ENCODE data around the gene SNX5. TPM values are rescaled to one million over a fixed set of nuclear protein-coding genes. Genes with fewer than 3 reads are reported as not detected.

Gene SNX5
- total RNA-seq, result 106 and 109 TPM in 2 replicates
- long read RNA-seq, transcript SNX5-214 (13 exons, 2,025 nt), result minor isoform, 8 of 192 reads
- long read RNA-seq, transcript SNX5-201 (13 exons, 2,270 nt), result minor isoform, 48 of 192 reads
- long read RNA-seq, transcript SNX5-202 (14 exons, 2,288 nt), result major isoform, 92 of 192 reads
- long read RNA-seq, partial matches to known transcripts, result 19 of 192 reads
- long read RNA-seq, other reads (novel, unspliced or antisense), result 24 of 192 reads

GRCh38 chr20:17968366-17969277 is at the start of gene SNX5, which contains the start of gene MGME1:
Gene SNX5, minus strand, starts transcription at chr20:17968794. Its CDS starts 369 bp downstream, at chr20:17968425.
Gene MGME1, plus strand, starts transcription at chr20:17969018. Its CDS starts 842 bp downstream, at chr20:17969860.
- peaks cover 65% of the 10 kb centered on the region for H3K4me1 Mint-ChIP-seq (ENCODE audit: low read depth)
- H3K27me3 Mint-ChIP-seq, result no peaks in the 10 kb centered on the region

GRCh38 chr20:18018100-18018499 is 49.5 kb upstream of the SNX5 start:
- Mint-ChIP-seq H3K4me1 (ENCODE audit: low read depth) (no peaks in the 10 kb centered on the region), H3K27ac (no peak overlapping the region), H3K9me3 (ENCODE audit: low read depth) (no peaks in the 10 kb centered on the region), H3K36me3 (ENCODE audit: insufficient read depth) (peaks cover 4% of the 10 kb centered on the region), H3K4me3 (ENCODE audit: low read depth) (no peak overlapping the region), H3K27me3 (no peaks in the 10 kb centered on the region)
- no peak for DNase-seq (ENCODE audit: low spot score, unreplicated experiment)
- TF ChIP-seq CTCF (IDR thresholded peaks at IDR 0.05; ENCODE audit: unreplicated experiment), result no peak

More at GRCh38 chr20:17968366-17969277, at the start of gene SNX5, which contains the start of gene MGME1:
- no peak for TF ChIP-seq CTCF (IDR thresholded peaks at IDR 0.05; ENCODE audit: unreplicated experiment)
- DNase-seq (ENCODE audit: low spot score, unreplicated experiment), result peak; percentile 98
- H3K9me3 Mint-ChIP-seq (ENCODE audit: low read depth), result no peaks in the 10 kb centered on the region
- peak within 1 kb of the TSS; percentile 87 for H3K4me3 Mint-ChIP-seq (ENCODE audit: low read depth)
- peak within 1 kb of the TSS; percentile 99 for H3K27ac Mint-ChIP-seq
- peaks cover 5% of the 10 kb centered on the region for H3K36me3 Mint-ChIP-seq (ENCODE audit: insufficient read depth)

- TF ChIP-seq CTCF (IDR thresholded peaks at IDR 0.05; ENCODE audit: unreplicated experiment), result no peak
- Mint-ChIP-seq H3K4me1 (ENCODE audit: low read depth) (no peaks in the 10 kb centered on the region), H3K9me3 (ENCODE audit: low read depth) (no peaks in the 10 kb centered on the region), H3K27ac (no peak overlapping the region), H3K36me3 (ENCODE audit: insufficient read depth) (peaks cover 4% of the 10 kb centered on the region), H3K4me3 (ENCODE audit: low read depth) (no peak overlapping the region), H3K27me3 (no peaks in the 10 kb centered on the region)
- no peak for DNase-seq (ENCODE audit: low spot score, unreplicated experiment)
Measured at GRCh38 chr20:18016772-18017171, 48.2 kb upstream of the SNX5 start.

GRCh38 chr20:18014411-18014810 is 45.8 kb upstream of the SNX5 start:
- H3K9me3 Mint-ChIP-seq (ENCODE audit: low read depth), result peaks cover 8% of the 10 kb centered on the region
- H3K36me3 Mint-ChIP-seq (ENCODE audit: insufficient read depth), result peaks cover 9% of the 10 kb centered on the region
- no peak for TF ChIP-seq CTCF (IDR thresholded peaks at IDR 0.05; ENCODE audit: unreplicated experiment)
- H3K4me1 Mint-ChIP-seq (ENCODE audit: low read depth), result no peaks in the 10 kb centered on the region
- DNase-seq (ENCODE audit: low spot score, unreplicated experiment), result no peak
- no peak overlapping the region for H3K27ac Mint-ChIP-seq
- no peaks in the 10 kb centered on the region for H3K27me3 Mint-ChIP-seq
- H3K4me3 Mint-ChIP-seq (ENCODE audit: low read depth), result no peak overlapping the region

- Mint-ChIP-seq H3K4me1 (ENCODE audit: low read depth) (peaks cover 7% of the 10 kb centered on the region), H3K4me3 (ENCODE audit: low read depth) (no peak overlapping the region), H3K27ac (no peak overlapping the region), H3K36me3 (ENCODE audit: insufficient read depth) (peaks cover 11% of the 10 kb centered on the region), H3K27me3 (no peaks in the 10 kb centered on the region), H3K9me3 (ENCODE audit: low read depth) (peaks cover 8% of the 10 kb centered on the region)
- no peak for DNase-seq (ENCODE audit: low spot score, unreplicated experiment)
- TF ChIP-seq CTCF (IDR thresholded peaks at IDR 0.05; ENCODE audit: unreplicated experiment), result no peak
Measured at GRCh38 chr20:18012901-18013300, 44.3 kb upstream of the SNX5 start.
